GM21447 (cell line): ENCODE measurements around the gene ENG.

Source experiments
- ATAC-seq: cut with Tn5 transposase; IDR thresholded peaks from one replicate; pipeline ENCODE4 v1.9.1; 2021; ENCODE audit not compliant: unreplicated experiment

ENG gene

GRCh38 chr9:127866535-127866934 lies 12.1 kb upstream of the ENG start:
- ATAC-seq, result no peak

GRCh38 chr9:127865645-127866464 lies 11.4 kb upstream of the ENG start:
- no peak for ATAC-seq

GRCh38 chr9:127863191-127863621 lies 8.7 kb upstream of the ENG start:
- no peak for ATAC-seq

GRCh38 chr9:127862075-127863011 lies 7.9 kb upstream of the ENG start:
- ATAC-seq, result no peak

GRCh38 chr9:127860779-127861178 lies 6.3 kb upstream of the ENG start:
- ATAC-seq, result no peak

- ATAC-seq, result no peak
These were observed 5.8 kb upstream of the ENG start for GRCh38 chr9:127860260-127860659.

GRCh38 chr9:127858041-127858512 lies 3.6 kb upstream of the ENG start:
- no peak for ATAC-seq

- ATAC-seq, result no peak
These were observed 2.8 kb upstream of the ENG start for GRCh38 chr9:127857278-127857677.

- ATAC-seq, result no peak
These were observed 2.3 kb upstream of the ENG start for GRCh38 chr9:127856729-127857116.

GRCh38 chr9:127856094-127856728 lies 1.8 kb upstream of the ENG start:
- ATAC-seq, result no peak

GRCh38 chr9:127855522-127855921 lies 1.1 kb upstream of the ENG start:
- ATAC-seq, result no peak

GRCh38 chr9:127854960-127855359 lies 502 bp upstream of the ENG start:
- no peak for ATAC-seq

- no peak for ATAC-seq
These were observed 910 bp downstream of the ENG start for GRCh38 chr9:127853312-127854183.

- ATAC-seq, result no peak
These were observed 1.6 kb downstream of the ENG start for GRCh38 chr9:127852829-127853228.

- no peak for ATAC-seq
These were observed 4.1 kb downstream of the ENG start for GRCh38 chr9:127850286-127850830.

- no peak for ATAC-seq
These were observed 5.5 kb downstream of the ENG start for GRCh38 chr9:127848756-127849504.

GRCh38 chr9:127847833-127848755 lies 6.4 kb downstream of the ENG start:
- no peak for ATAC-seq

GRCh38 chr9:127847178-127847510 lies 7.3 kb downstream of the ENG start:
- no peak for ATAC-seq
